Nephron progenitor cell (in vitro differentiated cells): ENCODE data around the gene RNF157.

Experiments
- DNase-seq: peaks from one replicate; pipeline ENCODE4 v3.0.0; 2021
- H3K27ac Mint-ChIP-seq: 2 replicates; pipeline ENCODE4 v1.8.0; 2021; ENCODE audit warnings: mild to moderate bottlenecking, moderate library complexity, mixed read lengths
- H3K27me3 Mint-ChIP-seq: 2 replicates; pipeline ENCODE4 v1.8.0; 2021; ENCODE audit warnings: mild to moderate bottlenecking, low read depth, mixed read lengths; ENCODE audit not compliant: poor library complexity
- H3K36me3 Mint-ChIP-seq: 2 replicates; pipeline ENCODE4 v1.8.0; 2021; ENCODE audit warnings: low read depth, mixed read lengths
- H3K4me1 Mint-ChIP-seq: 2 replicates; pipeline ENCODE4 v1.8.0; 2021; ENCODE audit warnings: mixed read lengths
- H3K4me3 Mint-ChIP-seq: 2 replicates; pipeline ENCODE4 v1.8.0; 2021; ENCODE audit warnings: mild to moderate bottlenecking, moderate library complexity, mixed read lengths
- H3K9me3 Mint-ChIP-seq: 2 replicates; pipeline ENCODE4 v1.8.0; 2021; ENCODE audit warnings: mild to moderate bottlenecking, moderate library complexity, mixed read lengths
- CTCF ChIP-seq: fragments of 200-600 bp; sonication (generic); IDR thresholded peaks from 2 replicates; pipeline ENCODE4 v1.5.0; 2021; ENCODE audit warnings: antibody characterized with exemption

RNF157 gene

GRCh38 chr17:76274112-76274956, 34.0 kb upstream of the RNF157 start:
- Mint-ChIP-seq H3K4me3 (no peak overlapping the region), H3K27me3 (no peaks in the 10 kb centered on the region), H3K27ac (peak overlapping the region; percentile 41), H3K9me3 (no peaks in the 10 kb centered on the region), H3K36me3 (peaks cover 7% of the 10 kb centered on the region), H3K4me1 (peaks cover 50% of the 10 kb centered on the region)
- no peak for DNase-seq
- no peak for TF ChIP-seq CTCF

- Mint-ChIP-seq H3K4me3 (no peak overlapping the region), H3K27ac (peak overlapping the region; percentile 39), H3K4me1 (peaks cover 57% of the 10 kb centered on the region), H3K36me3 (peaks cover 8% of the 10 kb centered on the region), H3K27me3 (no peaks in the 10 kb centered on the region), H3K9me3 (no peaks in the 10 kb centered on the region)
- no peak for TF ChIP-seq CTCF
- DNase-seq = no peak
Observed at GRCh38 chr17:76273445-76274111, 33.3 kb upstream of the RNF157 start.

GRCh38 chr17:76272541-76273444, 32.5 kb upstream of the RNF157 start:
- Mint-ChIP-seq H3K4me1 (peaks cover 63% of the 10 kb centered on the region), H3K27ac (peak overlapping the region; percentile 39), H3K4me3 (no peak overlapping the region), H3K27me3 (no peaks in the 10 kb centered on the region), H3K9me3 (no peaks in the 10 kb centered on the region), H3K36me3 (peaks cover 13% of the 10 kb centered on the region)
- no peak for DNase-seq
- TF ChIP-seq CTCF = no peak

- Mint-ChIP-seq H3K27me3 (no peaks in the 10 kb centered on the region), H3K27ac (no peak overlapping the region), H3K9me3 (no peaks in the 10 kb centered on the region), H3K36me3 (peaks cover 16% of the 10 kb centered on the region), H3K4me1 (peaks cover 57% of the 10 kb centered on the region), H3K4me3 (no peak overlapping the region)
- no peak for DNase-seq
- no peak for TF ChIP-seq CTCF
Observed at GRCh38 chr17:76271669-76272540, 31.6 kb upstream of the RNF157 start.
